NCI-H82 treated with DMSO at 0.1 percent for 48 hours (cell line): ENCODE measurements around the gene ISL1.

Source experiments
- DNase-seq: peaks from one replicate; lab custom pipeline; 2025; ENCODE audit not compliant: unreplicated experiment; lab: John Stamatoyannopoulos, UW

Gene ISL1

GRCh38 chr5:51383131-51384121, at the start of gene ISL1:
ISL1 (plus strand) TSS chr5:51383448; CDS start chr5:51383672, 224 bp downstream.
- DNase-seq = peak; percentile 73

- DNase-seq = no peak
Measured at GRCh38 chr5:51336878-51337277, 46.4 kb upstream of the ISL1 start.

GRCh38 chr5:51345106-51345505, 38.1 kb upstream of the ISL1 start:
- no peak for DNase-seq

GRCh38 chr5:51347157-51347556, 36.1 kb upstream of the ISL1 start:
- no peak for DNase-seq

GRCh38 chr5:51347704-51348103, 35.5 kb upstream of the ISL1 start:
- DNase-seq = no peak

GRCh38 chr5:51371052-51371451, 12.2 kb upstream of the ISL1 start:
- DNase-seq = no peak

GRCh38 chr5:51373880-51374523, 9.2 kb upstream of the ISL1 start:
- no peak for DNase-seq

GRCh38 chr5:51375084-51375483, 8.2 kb upstream of the ISL1 start:
- no peak for DNase-seq

- no peak for DNase-seq
Measured at GRCh38 chr5:51376509-51376908, 6.7 kb upstream of the ISL1 start.

- DNase-seq = no peak
Measured at GRCh38 chr5:51377151-51378060, 5.8 kb upstream of the ISL1 start.

- DNase-seq = no peak
Measured at GRCh38 chr5:51378061-51378409, 5.2 kb upstream of the ISL1 start.

GRCh38 chr5:51378448-51379330, 4.6 kb upstream of the ISL1 start:
- DNase-seq = no peak

- no peak for DNase-seq
Measured at GRCh38 chr5:51379331-51379700, 3.9 kb upstream of the ISL1 start.

- DNase-seq = no peak
Measured at GRCh38 chr5:51380603-51381207, 2.5 kb upstream of the ISL1 start.

GRCh38 chr5:51381761-51382474, 1.3 kb upstream of the ISL1 start:
- no peak for DNase-seq

GRCh38 chr5:51382521-51383130, 622 bp upstream of the ISL1 start:
- DNase-seq = no peak

GRCh38 chr5:51384281-51384840, 1.1 kb downstream of the ISL1 start:
- DNase-seq = no peak

- DNase-seq = no peak
Measured at GRCh38 chr5:51385216-51385615, 2.0 kb downstream of the ISL1 start.
